OCI-LY3 (cell line): ENCODE results near the gene DDB1.

Source experiments
- H2AFZ ChIP-seq: fragments of 200-600, 300-600 bp; shearing (Covaris generic); 2 replicates; pipeline ENCODE4 v1.6.0; 2014; ENCODE audit warnings: antibody characterized with exemption, low read depth, low read length
- H3K27ac ChIP-seq: fragments of 200-600, 300-600 bp; sonication (generic); 2 replicates; pipeline ENCODE4 v1.5.1; 2014; ENCODE audit warnings: mild to moderate bottlenecking, low read length, moderate library complexity, mixed read lengths
- H3K27me3 ChIP-seq: fragments of 200-600, 300-600 bp; sonication (generic); 2 replicates; pipeline ENCODE4 v1.6.1; 2014; ENCODE audit warnings: low read depth, low read length, mixed read lengths
- H3K36me3 ChIP-seq: fragments of 200-600, 300-600 bp; sonication (generic); replicated peaks from 2 replicates; pipeline ENCODE3; 2014; ENCODE audit warnings: low read depth, low read length, mixed read lengths
- H3K4me1 ChIP-seq: fragments of 300-600, 200-600 bp; sonication (generic); 2 replicates; pipeline ENCODE4 v1.6.1; 2014; ENCODE audit warnings: low read length, mixed read lengths
- H3K4me2 ChIP-seq: fragments of 200-600, 300-600 bp; sonication (generic); 2 replicates; pipeline ENCODE4 v1.6.1; 2014; ENCODE audit warnings: low read length, mixed read lengths
- H3K4me3 ChIP-seq: fragments of 300-600, 200-600 bp; sonication (generic); 2 replicates; pipeline ENCODE4 v1.5.1; 2014; ENCODE audit warnings: antibody characterized with exemption, mild to moderate bottlenecking, low read length, moderate library complexity
- H3K79me2 ChIP-seq: fragments of 300-600, 200-600 bp; shearing (Covaris generic); 2 replicates; pipeline ENCODE4 v1.6.1; 2014; ENCODE audit warnings: mild to moderate bottlenecking, low read length, mixed read lengths
- H3K9ac ChIP-seq: fragments of 300-600, 200-600 bp; shearing (Covaris generic); 2 replicates; pipeline ENCODE4 v1.6.0; 2014; ENCODE audit warnings: mild to moderate bottlenecking, low read length, moderate library complexity
- H3K9me3 ChIP-seq: fragments of 200-600, 300-600 bp; shearing (Covaris generic); 2 replicates; pipeline ENCODE4 v1.6.1; 2014; ENCODE audit warnings: low read length, mixed read lengths; ENCODE audit not compliant: insufficient read depth
- H4K20me1 ChIP-seq: fragments of 200-600, 300-600 bp; sonication (generic); 2 replicates; pipeline ENCODE4 v1.6.1; 2016; ENCODE audit warnings: low read length, mixed read lengths; ENCODE audit not compliant: insufficient read depth
- EZH2phosphoT487 ChIP-seq: fragments of 200-600 bp; shearing (Covaris generic); IDR thresholded peaks from 2 replicates; pipeline ENCODE4 v1.6.1; 2018; ENCODE audit warnings: antibody characterized with exemption, mixed run types, low read depth
- TF ChIP-seq, protein P1 (sequence below): fragments of 200-600, 300-600 bp; sonication (generic); IDR thresholded peaks from 2 replicates; pipeline ENCODE4 v1.5.1; 2014; ENCODE audit warnings: antibody characterized with exemption, low read length, low read depth

DDB1 gene

GRCh38 chr11:61333550-61334433, 887 bp upstream of the DDB1 start:
- Histone ChIP-seq H3K4me1 (peaks cover 29% of the 10 kb centered on the region), H3K4me3 (peak overlapping the region; percentile 89), H3K9ac (peak overlapping the region; percentile 90), H3K27me3 (no peaks in the 10 kb centered on the region), H4K20me1 (peaks cover 14% of the 10 kb centered on the region), H2AFZ (peak overlapping the region; percentile 2; the same call in 1 of the 2 replicates), H3K9me3 (no peaks in the 10 kb centered on the region), H3K36me3 (peaks cover 26% of the 10 kb centered on the region), H3K27ac (peak overlapping the region; percentile 54), H3K4me2 (peak overlapping the region; percentile 96), H3K79me2 (peaks cover 53% of the 10 kb centered on the region)
- TF ChIP-seq EZH2phosphoT487 = no peak
- TF ChIP-seq, protein P1, sequence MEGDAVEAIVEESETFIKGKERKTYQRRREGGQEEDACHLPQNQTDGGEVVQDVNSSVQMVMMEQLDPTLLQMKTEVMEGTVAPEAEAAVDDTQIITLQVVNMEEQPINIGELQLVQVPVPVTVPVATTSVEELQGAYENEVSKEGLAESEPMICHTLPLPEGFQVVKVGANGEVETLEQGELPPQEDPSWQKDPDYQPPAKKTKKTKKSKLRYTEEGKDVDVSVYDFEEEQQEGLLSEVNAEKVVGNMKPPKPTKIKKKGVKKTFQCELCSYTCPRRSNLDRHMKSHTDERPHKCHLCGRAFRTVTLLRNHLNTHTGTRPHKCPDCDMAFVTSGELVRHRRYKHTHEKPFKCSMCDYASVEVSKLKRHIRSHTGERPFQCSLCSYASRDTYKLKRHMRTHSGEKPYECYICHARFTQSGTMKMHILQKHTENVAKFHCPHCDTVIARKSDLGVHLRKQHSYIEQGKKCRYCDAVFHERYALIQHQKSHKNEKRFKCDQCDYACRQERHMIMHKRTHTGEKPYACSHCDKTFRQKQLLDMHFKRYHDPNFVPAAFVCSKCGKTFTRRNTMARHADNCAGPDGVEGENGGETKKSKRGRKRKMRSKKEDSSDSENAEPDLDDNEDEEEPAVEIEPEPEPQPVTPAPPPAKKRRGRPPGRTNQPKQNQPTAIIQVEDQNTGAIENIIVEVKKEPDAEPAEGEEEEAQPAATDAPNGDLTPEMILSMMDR = no peak

DNA sequence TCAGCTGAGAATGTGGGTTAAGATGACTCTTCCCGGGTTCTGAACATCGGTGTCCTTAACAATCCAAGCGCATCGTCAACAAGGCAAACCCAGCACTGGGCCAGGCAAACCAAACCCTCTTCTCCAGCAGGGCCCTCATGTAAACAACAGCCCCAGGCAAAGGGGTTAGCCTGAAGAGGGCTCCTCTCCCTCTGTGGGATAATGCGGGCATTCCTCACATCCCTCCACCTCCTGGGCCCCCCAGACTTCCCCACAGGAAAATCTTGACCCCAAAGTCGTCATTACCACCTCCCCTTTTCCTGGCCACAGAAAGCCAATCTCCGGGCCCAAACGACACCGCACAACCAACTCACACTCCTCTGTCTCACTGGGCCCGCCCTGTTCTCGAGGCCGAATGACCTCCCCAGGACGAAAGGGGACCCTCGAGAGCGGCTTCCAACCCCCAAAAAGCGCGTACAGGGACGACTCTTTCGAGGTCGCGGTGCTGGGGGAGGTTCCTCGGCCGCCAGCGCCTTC, 566 bp downstream of the DDB1 start:
- peak overlapping the region; percentile 95 for H3K4me2 ChIP-seq
- peaks cover 14% of the 10 kb centered on the region for H4K20me1 ChIP-seq
- H3K4me3 ChIP-seq = peak overlapping the region; percentile 89
- H3K27me3 ChIP-seq = no peaks in the 10 kb centered on the region
- peaks cover 32% of the 10 kb centered on the region for H3K36me3 ChIP-seq
- no peak for TF ChIP-seq EZH2phosphoT487
- TF ChIP-seq, protein P1 = no peak
- H3K79me2 ChIP-seq = peaks cover 66% of the 10 kb centered on the region
- no peaks in the 10 kb centered on the region for H3K9me3 ChIP-seq
- H3K27ac ChIP-seq = peak overlapping the region; percentile 46
- peaks cover 29% of the 10 kb centered on the region for H3K4me1 ChIP-seq
- H3K9ac ChIP-seq = peak overlapping the region; percentile 89
- H2AFZ ChIP-seq = 0 out of 2 replicates have a peak overlapping the region, but pooled peaks have one; percentile 50

GRCh38 chr11:61331651-61332050, 1.3 kb downstream of the DDB1 start:
- no peak overlapping the region for H2AFZ ChIP-seq
- H3K27ac ChIP-seq = no peak overlapping the region
- peaks cover 73% of the 10 kb centered on the region for H3K79me2 ChIP-seq
- H3K27me3 ChIP-seq = no peaks in the 10 kb centered on the region
- peaks cover 36% of the 10 kb centered on the region for H3K36me3 ChIP-seq
- no peaks in the 10 kb centered on the region for H3K9me3 ChIP-seq
- H3K4me1 ChIP-seq = peaks cover 28% of the 10 kb centered on the region
- peak overlapping the region; percentile 95 for H3K4me2 ChIP-seq
- peak overlapping the region; percentile 89 for H3K9ac ChIP-seq
- H4K20me1 ChIP-seq = peaks cover 14% of the 10 kb centered on the region
- TF ChIP-seq, protein P1 = no peak
- no peak for TF ChIP-seq EZH2phosphoT487
- H3K4me3 ChIP-seq = peak overlapping the region; percentile 89

- TF ChIP-seq, protein P1 = no peak
- no peak for TF ChIP-seq EZH2phosphoT487
- Histone ChIP-seq H3K9ac (no peak overlapping the region), H3K9me3 (no peaks in the 10 kb centered on the region), H2AFZ (no peak overlapping the region), H3K4me1 (peaks cover 20% of the 10 kb centered on the region), H3K79me2 (peaks cover 89% of the 10 kb centered on the region), H4K20me1 (peaks cover 14% of the 10 kb centered on the region), H3K4me2 (no peak overlapping the region), H3K4me3 (no peak overlapping the region), H3K36me3 (peaks cover 46% of the 10 kb centered on the region), H3K27me3 (no peaks in the 10 kb centered on the region), H3K27ac (no peak overlapping the region)
These were observed 3.0 kb downstream of the DDB1 start for GRCh38 chr11:61329871-61330270.
